HCT116 (cell line): ENCODE measurements around the gene TTLL5. TPM values are rescaled to one million over a fixed set of nuclear protein-coding genes. Genes with fewer than 3 reads are reported as not detected.

Experiments
- ATAC-seq: fragments of 200-7000 bp; cut with Tn5 transposase; 2 replicates; pipeline ENCODE4 v1.9.1; 2020; ENCODE audit warnings: mild to moderate bottlenecking, moderate library complexity
- BruUV-seq: library from RNA; stranded (reverse); fragments of 400-500 nt; replicated peaks from 2 replicates; lab custom pipeline; 2021; lab: Mats Ljungman, UMichigan
- CTCF ChIA-PET: fragments of 300-600 bp; sonication (Branson Sonifier 250); formaldehyde crosslinking; loops from one replicate; lab custom pipeline; 2021; ENCODE audit warnings: antibody characterized with exemption; lab: Charles Lee
- POLR2A ChIA-PET: fragments of 300-600, 350-600 bp; sonication (Branson Sonifier 250); formaldehyde crosslinking; loops from one replicate; lab custom pipeline; 2021; ENCODE audit warnings: antibody characterized with exemption; lab: Charles Lee
- RAD21 ChIA-PET, 2 experiments: fragments of 300-600 bp; sonication (Branson Sonifier 250); formaldehyde crosslinking; loops; one replicate each; lab custom pipeline; 2023; ENCODE audit warnings: low total read pairs in 2 of 2; ENCODE audit not compliant: uncharacterized antibody in 2 of 2, unreplicated experiment in 2 of 2, low non-redundant PET in 1 of 2; lab: Charles Lee
- DNase-seq: peaks from one replicate; pipeline ENCODE4 v3.0.0-alpha.2; 2010; ENCODE audit warnings: low read depth, low spot score
- H2AFZ ChIP-seq: fragments of 200-600 bp; shearing (Covaris generic), sonication (generic); 2 replicates; pipeline ENCODE4 v1.6.1; 2017; ENCODE audit warnings: low read depth, mixed run types, mixed read lengths, antibody characterized with exemption, low read length; ENCODE audit not compliant: poor library complexity, severe bottlenecking
- H3K27ac ChIP-seq: 2 replicates; pipeline ENCODE4 v1.5.1; 2012; ENCODE audit warnings: low read depth, low read length
- H3K27me3 ChIP-seq: fragments of 200-600 bp; sonication (generic); 2 replicates; pipeline ENCODE4 v1.6.1; 2016; ENCODE audit warnings: mixed run types, low read length, mixed read lengths; ENCODE audit not compliant: insufficient read depth
- H3K36me3 ChIP-seq, 2 experiments: fragments of 200-500 bp in 1 of 2; fragments of 200-600 bp in 1 of 2; sonication (Bioruptor generic) in 1 of 2; sonication (generic) in 1 of 2; 2 replicates each; pipeline versions ENCODE4 v1.5.1 to v1.6.1; 2014 to 2016; ENCODE audit warnings: low read length in 2 of 2, inconsistent platforms in 1 of 2, mixed read lengths in 1 of 2, mixed run types in 1 of 2; ENCODE audit not compliant: insufficient read depth in 2 of 2, control insufficient read depth in 1 of 2
- H3K4me1 ChIP-seq, 2 experiments: fragments of 200-600 bp in 1 of 2; sonication (generic) in 1 of 2; 2 replicates each; pipeline versions ENCODE4 v1.5.1 to v1.6.1; 2012 to 2017; ENCODE audit warnings: low read length in 2 of 2, inconsistent platforms in 1 of 2, mild to moderate bottlenecking in 1 of 2, mixed read lengths in 1 of 2, mixed run types in 1 of 2, moderate library complexity in 1 of 2; ENCODE audit not compliant: insufficient read depth in 2 of 2, control insufficient read depth in 1 of 2
- H3K4me2 ChIP-seq: fragments of 200-600 bp; sonication (generic); 2 replicates; pipeline ENCODE4 v1.6.1; 2017; ENCODE audit warnings: mixed run types, low read length, mixed read lengths
- H3K4me3 ChIP-seq, 2 experiments: fragments of 200-600 bp in 1 of 2; sonication (generic) in 1 of 2; replicated peaks in 1 of 2; 2 replicates each; pipeline ENCODE4 v1.5.1; 2011 to 2016; ENCODE audit warnings: low read length in 2 of 2, control low read depth in 1 of 2, low read depth in 1 of 2, mild to moderate bottlenecking in 1 of 2, mixed read lengths in 1 of 2, mixed run types in 1 of 2
- H3K79me2 ChIP-seq: fragments of 200-600 bp; sonication (generic); 2 replicates; pipeline ENCODE4 v1.6.1; 2017; ENCODE audit warnings: mild to moderate bottlenecking, mixed run types, low read length, moderate library complexity, mixed read lengths; ENCODE audit not compliant: insufficient read depth
- H3K9ac ChIP-seq: fragments of 200-600 bp; sonication (generic); 2 replicates; pipeline ENCODE4 v1.6.1; 2016; ENCODE audit warnings: low read length, mixed read lengths
- H3K9me2 ChIP-seq: fragments of 200-600 bp; sonication (generic), shearing (Covaris generic); 2 replicates; pipeline ENCODE4 v1.6.1; 2017; ENCODE audit warnings: mixed run types, mild to moderate bottlenecking, moderate library complexity; ENCODE audit not compliant: insufficient read depth
- H3K9me3 ChIP-seq, 2 experiments: fragments of 200-500 bp in 1 of 2; fragments of 200-600 bp in 1 of 2; sonication (Bioruptor generic) in 1 of 2; sonication (generic) in 1 of 2; 2 replicates each; pipeline ENCODE4 v1.6.1; 2014 to 2017; ENCODE audit warnings: low read length in 2 of 2, mixed read lengths in 2 of 2, inconsistent platforms in 1 of 2, low read depth in 1 of 2, mild to moderate bottlenecking in 1 of 2, mixed run types in 1 of 2, moderate library complexity in 1 of 2; ENCODE audit not compliant: control insufficient read depth in 1 of 2, insufficient read depth in 1 of 2
- H4K20me1 ChIP-seq: fragments of 200-600 bp; sonication (generic), shearing (Covaris generic); 2 replicates; pipeline ENCODE4 v1.6.1; 2017; ENCODE audit warnings: mixed run types, mild to moderate bottlenecking, moderate library complexity; ENCODE audit not compliant: insufficient read depth
- CEBPB ChIP-seq: IDR thresholded peaks from 2 replicates; pipeline ENCODE4 v1.6.1; 2012; ENCODE audit warnings: low read depth
- EGR1 ChIP-seq: IDR thresholded peaks from 2 replicates; pipeline ENCODE4 v1.6.1; 2012; ENCODE audit warnings: low read depth
- EZH2 ChIP-seq: fragments of 200-600 bp; sonication (generic); IDR thresholded peaks from 2 replicates; pipeline ENCODE4 v1.6.1; 2017; ENCODE audit warnings: antibody characterized with exemption, mixed run types
- MAX ChIP-seq: IDR thresholded peaks from 2 replicates; pipeline ENCODE4 v1.6.1; 2012
- POLR2A ChIP-seq: IDR thresholded peaks from 2 replicates; pipeline ENCODE4 v1.7.0; 2011; ENCODE audit warnings: borderline replicate concordance; ENCODE audit not compliant: insufficient read depth, insufficient read length; ENCODE audit errors: extremely low read depth
- POLR2AphosphoS5 ChIP-seq: IDR thresholded peaks from 2 replicates; pipeline ENCODE4 v1.6.1; 2011; ENCODE audit warnings: mild to moderate bottlenecking, low read depth, low read length, moderate library complexity
- RAD21 ChIP-seq: IDR thresholded peaks from 2 replicates; pipeline ENCODE4 v1.6.1; 2012; ENCODE audit warnings: low read depth, mild to moderate bottlenecking
- REST ChIP-seq: IDR thresholded peaks from 2 replicates; pipeline ENCODE4 v1.6.1; 2012; ENCODE audit warnings: low read depth
- SIN3A ChIP-seq: IDR thresholded peaks from 2 replicates; pipeline ENCODE4 v1.6.1; 2012; ENCODE audit warnings: low read depth
- SRF ChIP-seq: IDR thresholded peaks from 2 replicates; pipeline ENCODE4 v1.6.1; 2012; ENCODE audit warnings: low read depth
- TCF7L2 ChIP-seq: IDR thresholded peaks from 2 replicates; pipeline ENCODE4 v1.7.0; 2011; ENCODE audit warnings: borderline replicate concordance, inconsistent platforms; ENCODE audit not compliant: insufficient read depth, insufficient read length; ENCODE audit errors: extremely low read depth
- YY1 ChIP-seq: IDR thresholded peaks from 2 replicates; pipeline ENCODE4 v1.6.1; 2011; ENCODE audit warnings: low read length, low read depth, moderate library complexity, mild to moderate bottlenecking; ENCODE audit not compliant: insufficient replicate concordance; ENCODE audit errors: extremely low read depth
- ZBTB33 ChIP-seq: IDR thresholded peaks from 2 replicates; pipeline ENCODE4 v1.6.1; 2011; ENCODE audit warnings: mild to moderate bottlenecking, low read length, moderate library complexity; ENCODE audit not compliant: insufficient replicate concordance; ENCODE audit errors: extremely low read depth
- ZFX ChIP-seq: fragments of 450-650 bp; IDR thresholded peaks from 2 replicates; pipeline ENCODE4 v1.6.1; 2017
- intact Hi-C: fragments of 100-400 bp; cut with micrococcal nuclease; formaldehyde crosslinking; loops from 2 replicates; pipeline ENCODE4 v1.10.0; 2022
- total RNA-seq: library from RNA; stranded (reverse); gene quantifications from one replicate; pipeline ENCODE4 v1.2.1, GENCODE V29; 2021; ENCODE audit not compliant: unreplicated experiment

The TTLL5 gene
- total RNA-seq, 1 experiment from 2014 or later = 26.2 TPM

GRCh38 chr14:75917322-75917945, 256.4 kb downstream of the TTLL5 start:
- Histone ChIP-seq H3K4me1 (no peaks in the 10 kb centered on the region), H3K4me2 (no peak overlapping the region), H2AFZ (no peak overlapping the region), H3K79me2 (no peaks in the 10 kb centered on the region), H3K36me3 (no peaks in the 10 kb centered on the region; a peak in 1 of 4 replicates), H3K9me2 (no peaks in the 10 kb centered on the region), H3K9me3 (no peaks in the 10 kb centered on the region), H3K27me3 (no peaks in the 10 kb centered on the region), H3K9ac (no peak overlapping the region)
- BruUV-seq = no TSS peak
- no peak for ATAC-seq
- POLR2A ChIA-PET = no interaction called here
- CTCF ChIA-PET = interaction anchor here (4.8 kb wide), 1 partner anchor 11 kb away, joined by 35 read pairs; no protein-coding TSS in a partner anchor
- intact Hi-C loops = no loop called here
- DNase-seq = no peak
- TF ChIP-seq SRF = no peak
- no peak for TF ChIP-seq RAD21
- TF ChIP-seq MAX = no peak
- no peak for TF ChIP-seq POLR2AphosphoS5
- no peak for TF ChIP-seq REST
- no peak for TF ChIP-seq ZBTB33
- TF ChIP-seq TCF7L2 = no peak
- no peak for TF ChIP-seq EGR1
- no peak for TF ChIP-seq POLR2A
- no peak for TF ChIP-seq ZFX
- TF ChIP-seq EZH2 = no peak
- no peak for TF ChIP-seq CEBPB
- TF ChIP-seq SIN3A = no peak
- TF ChIP-seq YY1 = no peak
- TF ChIP-seq, all 23 proteins: peak for 0
- no peak overlapping the region for H3K27ac ChIP-seq
- H4K20me1 ChIP-seq = no peaks in the 10 kb centered on the region
- RAD21 ChIA-PET = no interaction called here
- H3K4me3 ChIP-seq = no peak overlapping the region
